Right kidney (tissue), 1 donor: Measurements from ENCODE around the gene BMPR1A.
"Not testable (repeated sequence)": the region's sequence is repeated elsewhere in the genome, so short reads cannot be mapped to it uniquely, and the experiment has no call there.

Experiments used
- DNase-seq: peaks from one replicate; pipeline ENCODE4 v3.0.0-alpha.2; 2016

BMPR1A gene

GRCh38 chr10:86941426-86941825 lies 185.0 kb downstream of the BMPR1A start:
- DNase-seq: no peak

GRCh38 chr10:86941991-86942421 lies 185.6 kb downstream of the BMPR1A start:
- no peak for DNase-seq

GRCh38 chr10:86942441-86943315 lies 186.3 kb downstream of the BMPR1A start:
- DNase-seq: no peak

- DNase-seq: no peak
Measured at GRCh38 chr10:86943316-86944030, 187.1 kb downstream of the BMPR1A start.

- no peak for DNase-seq
Measured at GRCh38 chr10:86944031-86944419, 187.6 kb downstream of the BMPR1A start.

- no peak for DNase-seq
Measured at GRCh38 chr10:86944471-86944870, 188.1 kb downstream of the BMPR1A start.

GRCh38 chr10:86944907-86945306 lies 188.5 kb downstream of the BMPR1A start:
- no peak for DNase-seq

- DNase-seq: no peak
Measured at GRCh38 chr10:86945361-86946212, 189.2 kb downstream of the BMPR1A start.

- no peak for DNase-seq
Measured at GRCh38 chr10:86946213-86947155, 190.1 kb downstream of the BMPR1A start.

- DNase-seq: not testable (repeated sequence)
Measured at GRCh38 chr10:86947806-86948205, 191.4 kb downstream of the BMPR1A start.

- DNase-seq: no peak
Measured at GRCh38 chr10:86950349-86950748, 193.9 kb downstream of the BMPR1A start.

GRCh38 chr10:86951184-86951761 lies 194.9 kb downstream of the BMPR1A start:
- DNase-seq: no peak

- no peak for DNase-seq
Measured at GRCh38 chr10:86952106-86952505, 195.7 kb downstream of the BMPR1A start.

GRCh38 chr10:86952697-86953096 lies 196.3 kb downstream of the BMPR1A start:
- DNase-seq: not testable (repeated sequence)

- no peak for DNase-seq
Measured at GRCh38 chr10:86953747-86954680, 197.6 kb downstream of the BMPR1A start.

- no peak for DNase-seq
Measured at GRCh38 chr10:86954681-86955500, 198.5 kb downstream of the BMPR1A start.

- DNase-seq: no peak
Measured at GRCh38 chr10:86955501-86956194, 199.2 kb downstream of the BMPR1A start.

- no peak for DNase-seq
Measured at GRCh38 chr10:86956195-86956847, 199.9 kb downstream of the BMPR1A start.
